IMR-90 (cell line): ENCODE results near the gene STAT4. TPM values are rescaled to one million over a fixed set of nuclear protein-coding genes. Genes with fewer than 3 reads are reported as not detected.

ENCODE experiments used
- ATAC-seq: fragments of 200-7000 bp; cut with Tn5 transposase; 2 replicates; pipeline ENCODE4 v1.9.1; 2020; ENCODE audit warnings: low read depth, mild to moderate bottlenecking, moderate library complexity
- BruUV-seq: library from RNA; stranded (reverse); fragments of 400-500 nt; replicated peaks from 2 replicates; lab custom pipeline; 2021; lab: Mats Ljungman, UMichigan
- CTCF ChIA-PET: fragments of 300-600 bp; formaldehyde crosslinking; extraction: SDS; loops from one replicate; lab custom pipeline; 2021; ENCODE audit warnings: antibody characterized with exemption; lab: Yijun Ruan, JAX
- POLR2A ChIA-PET: fragments of 300-600 bp; sonication (Branson Sonifier 250); formaldehyde crosslinking; loops from one replicate; lab custom pipeline; 2022; ENCODE audit warnings: antibody characterized with exemption; ENCODE audit not compliant: unreplicated experiment; lab: Charles Lee
- DNase-seq: peaks from one replicate; pipeline ENCODE4 v3.0.0; 2013
- H2AFZ ChIP-seq: replicated peaks from 2 replicates; pipeline ENCODE3; 2013; ENCODE audit warnings: low read length, mild to moderate bottlenecking; ENCODE audit not compliant: poor library complexity
- H2AK5ac ChIP-seq: 2 replicates; pipeline ENCODE4 v1.6.1; 2013; ENCODE audit warnings: low read depth, low read length, inconsistent platforms
- H2AK9ac ChIP-seq: replicated peaks from 2 replicates; pipeline ENCODE3; 2013; ENCODE audit warnings: mild to moderate bottlenecking, low read depth, low read length, moderate library complexity; ENCODE audit not compliant: poor library complexity
- H2BK120ac ChIP-seq: 2 replicates; pipeline ENCODE4 v1.6.1; 2013; ENCODE audit warnings: low read depth, low read length, inconsistent platforms
- H2BK15ac ChIP-seq: 3 replicates; pipeline ENCODE4 v1.6.1; 2013; ENCODE audit warnings: low read depth, low read length, inconsistent platforms
- H2BK20ac ChIP-seq: 2 replicates; pipeline ENCODE4 v1.6.1; 2013; ENCODE audit warnings: low read depth, mild to moderate bottlenecking, inconsistent platforms, low read length, moderate library complexity
- H2BK5ac ChIP-seq: 2 replicates; pipeline ENCODE4 v1.6.1; 2013; ENCODE audit warnings: mild to moderate bottlenecking, low read depth, low read length, inconsistent platforms; ENCODE audit not compliant: poor library complexity, severe bottlenecking
- H3K14ac ChIP-seq: replicated peaks from 2 replicates; pipeline ENCODE4 v1.6.1; 2013; ENCODE audit warnings: low read depth, low read length, inconsistent platforms
- H3K18ac ChIP-seq: 2 replicates; pipeline ENCODE4 v1.6.1; 2013; ENCODE audit warnings: low read depth, low read length, control low read depth
- H3K23ac ChIP-seq: 2 replicates; pipeline ENCODE4 v1.6.1; 2013; ENCODE audit warnings: low read depth, low read length, inconsistent platforms
- H3K27ac ChIP-seq: 2 replicates; pipeline ENCODE4 v1.5.1; 2013; ENCODE audit warnings: mild to moderate bottlenecking, control low read depth, low read length; ENCODE audit not compliant: insufficient read depth
- H3K27me3 ChIP-seq: 2 replicates; pipeline ENCODE4 v1.6.1; 2013; ENCODE audit warnings: low read length; ENCODE audit not compliant: control insufficient read depth, insufficient read depth
- H3K36me3 ChIP-seq: 2 replicates; pipeline ENCODE4 v1.6.1; 2013; ENCODE audit warnings: low read length, mixed read lengths; ENCODE audit not compliant: control insufficient read depth, insufficient read depth
- H3K4ac ChIP-seq: 2 replicates; pipeline ENCODE4 v1.6.1; 2013; ENCODE audit warnings: low read depth, low read length, inconsistent platforms
- H3K4me1 ChIP-seq: 2 replicates; pipeline ENCODE4 v1.6.1; 2013; ENCODE audit warnings: low read length, mixed read lengths; ENCODE audit not compliant: control insufficient read depth, insufficient read depth
- H3K4me2 ChIP-seq: 2 replicates; pipeline ENCODE4 v1.6.1; 2013; ENCODE audit warnings: low read depth, mild to moderate bottlenecking, control low read depth, low read length, moderate library complexity
- H3K4me3 ChIP-seq: 2 replicates; pipeline ENCODE4 v1.5.1; 2013; ENCODE audit warnings: low read depth, mild to moderate bottlenecking, control low read depth, low read length, moderate library complexity; ENCODE audit not compliant: insufficient read depth
- H3K56ac ChIP-seq: 2 replicates; pipeline ENCODE4 v1.6.1; 2013; ENCODE audit warnings: low read length, inconsistent platforms; ENCODE audit not compliant: insufficient read depth; ENCODE audit errors: extremely low read depth
- H3K79me1 ChIP-seq, 2 experiments: 2 replicates each; pipeline ENCODE4 v1.6.1; 2013; ENCODE audit warnings: low read length in 2 of 2, inconsistent platforms in 1 of 2, low read depth in 1 of 2
- H3K9ac ChIP-seq: 2 replicates; pipeline ENCODE4 v1.6.1; 2013; ENCODE audit warnings: low read depth, low read length, control low read depth
- H3K9me1 ChIP-seq: 2 replicates; pipeline ENCODE4 v1.6.1; 2013; ENCODE audit warnings: low read length, inconsistent platforms; ENCODE audit not compliant: insufficient read depth
- H3K9me3 ChIP-seq: 2 replicates; pipeline ENCODE4 v1.6.1; 2013; ENCODE audit warnings: low read length; ENCODE audit not compliant: control insufficient read depth, insufficient read depth
- H4K20me1 ChIP-seq: 2 replicates; pipeline ENCODE4 v1.6.1; 2013; ENCODE audit warnings: low read length, inconsistent platforms; ENCODE audit not compliant: insufficient read depth
- H4K5ac ChIP-seq: 2 replicates; pipeline ENCODE4 v1.6.1; 2013; ENCODE audit warnings: mild to moderate bottlenecking, low read depth, low read length, control low read depth
- H4K8ac ChIP-seq, 2 experiments: 2 replicates each; pipeline ENCODE4 v1.6.1; 2013; ENCODE audit warnings: low read depth in 2 of 2, low read length in 2 of 2, control low read depth in 1 of 2, inconsistent platforms in 1 of 2
- H4K91ac ChIP-seq: 2 replicates; pipeline ENCODE4 v1.6.1; 2013; ENCODE audit warnings: low read depth, low read length, inconsistent platforms; ENCODE audit not compliant: insufficient read depth
- BHLHE40 ChIP-seq: fragments of 150-350 bp; IDR thresholded peaks from 2 replicates; pipeline ENCODE4 v1.6.1; 2016; ENCODE audit warnings: mild to moderate bottlenecking, low read depth, low read length
- CEBPB ChIP-seq: IDR thresholded peaks from 2 replicates; pipeline ENCODE4 v1.6.1; 2012; ENCODE audit warnings: low read depth, low read length, improper control_type of control experiment
- CHD1 ChIP-seq: IDR thresholded peaks from 2 replicates; pipeline ENCODE4 v1.6.1; 2012; ENCODE audit warnings: low read depth, low read length, improper control_type of control experiment
- ELK1 ChIP-seq: fragments of 150-350 bp; IDR thresholded peaks from 2 replicates; pipeline ENCODE4 v1.6.1; 2016; ENCODE audit warnings: low read depth, mild to moderate bottlenecking, low read length, moderate library complexity, borderline replicate concordance
- MAFK ChIP-seq: IDR thresholded peaks from 2 replicates; pipeline ENCODE4 v1.6.1; 2012; ENCODE audit warnings: low read depth, low read length, improper control_type of control experiment
- MAZ ChIP-seq: IDR thresholded peaks from 2 replicates; pipeline ENCODE4 v1.6.1; 2012; ENCODE audit warnings: low read depth, mild to moderate bottlenecking, low read length, improper control_type of control experiment, moderate library complexity, borderline replicate concordance
- MXI1 ChIP-seq: IDR thresholded peaks from 2 replicates; pipeline ENCODE4 v1.6.1; 2012; ENCODE audit warnings: low read depth, mild to moderate bottlenecking, low read length, moderate library complexity, borderline replicate concordance
- NFE2L2 ChIP-seq: fragments of 150-350 bp; IDR thresholded peaks from 2 replicates; pipeline ENCODE4 v1.6.1; 2016; ENCODE audit warnings: low read depth, mild to moderate bottlenecking, low read length
- POLR2A ChIP-seq: IDR thresholded peaks from 2 replicates; pipeline ENCODE4 v1.6.1; 2012; ENCODE audit warnings: mild to moderate bottlenecking, low read depth, low read length
- RAD21 ChIP-seq: IDR thresholded peaks from 2 replicates; pipeline ENCODE4 v1.6.1; 2012; ENCODE audit warnings: low read length, improper control_type of control experiment
- RCOR1 ChIP-seq: IDR thresholded peaks from 2 replicates; pipeline ENCODE4 v1.6.1; 2012; ENCODE audit warnings: mild to moderate bottlenecking, low read length, improper control_type of control experiment; ENCODE audit not compliant: insufficient replicate concordance
- RFX5 ChIP-seq: IDR thresholded peaks from 2 replicates; pipeline ENCODE4 v1.8.0; 2012; ENCODE audit warnings: low read depth, mild to moderate bottlenecking, low read length, moderate library complexity
- SMC3 ChIP-seq: fragments of 150-350 bp; IDR thresholded peaks from 2 replicates; pipeline ENCODE4 v1.6.1; 2016; ENCODE audit warnings: low read depth, mild to moderate bottlenecking, antibody characterized with exemption, low read length, moderate library complexity
- USF2 ChIP-seq: fragments of 150-350 bp; IDR thresholded peaks from 2 replicates; pipeline ENCODE4 v1.6.1; 2017; ENCODE audit warnings: mild to moderate bottlenecking, antibody characterized with exemption, low read length, low read depth
- WGBS, 2 experiments: methylation state at CpG; one replicate each; pipeline versions ENCODE4 v1.1.5 to v1.1.7; 2013; ENCODE audit warnings: missing lambda C conversion rate in 2 of 2; ENCODE audit not compliant: insufficient read length in 1 of 2; ENCODE audit errors: extremely low coverage in 2 of 2; 5-methylcytosine and 5-hydroxymethylcytosine counted together
- dilution Hi-C: fragments of 300-500 bp; cut with HindIII; formaldehyde crosslinking; loops from one replicate; pipeline ENCODE4 v1.14.3; 2018; ENCODE audit warnings: low sequenced_read_pairs; ENCODE audit not compliant: unreplicated experiment
- in situ Hi-C: fragments of 300-500 bp; cut with MboI; formaldehyde crosslinking; loops from 3 replicates; pipeline ENCODE4 v1.14.3; 2019; ENCODE audit warnings: low sequenced_read_pairs, inconsistent platforms, mixed read lengths
- intact Hi-C: fragments of 100-400 bp; cut with micrococcal nuclease; formaldehyde crosslinking; loops from 2 replicates; pipeline ENCODE4 v1.10.0; 2022
- polyA plus RNA-seq, 3 experiments: library from polyadenylated mRNA; depleted of rRNA; stranded (reverse); fragments of >200 nt; gene quantifications; 2 replicates each; pipeline ENCODE4 v1.2.3, GENCODE V29; 2012; ENCODE audit warnings: low replicate concordance in 1 of 3
- total RNA-seq: library from RNA; depleted of rRNA; stranded (reverse); fragments of >200 nt; gene quantifications from 2 replicates; pipeline ENCODE4 v1.2.3, GENCODE V29; 2012
- TF ChIP-seq, protein P1 (sequence below): conservative IDR thresholded peaks from 2 replicates; pipeline ENCODE4 v1.5.1; 2012; ENCODE audit warnings: mild to moderate bottlenecking, low read depth, low read length, improper control_type of control experiment

STAT4 gene
- total and polyA plus RNA-seq, 2 of the 4 experiments (the other 2 are of a cell fraction), result 0.36 to 0.48 TPM

GRCh38 chr2:191105082-191105481 is 45.7 kb downstream of the STAT4 start:
- Histone ChIP-seq H3K4ac (no peak overlapping the region), H2BK5ac (no peak overlapping the region), H3K4me2 (no peak overlapping the region), H2BK15ac (no peak overlapping the region), H3K27ac (no peak overlapping the region), H2AK9ac (no peak overlapping the region), H4K8ac (no peak overlapping the region), H2AK5ac (no peak overlapping the region), H3K56ac (no peak overlapping the region), H3K23ac (no peak overlapping the region), H4K20me1 (no peaks in the 10 kb centered on the region), H3K79me1 (no peaks in the 10 kb centered on the region), H4K5ac (no peak overlapping the region), H3K9me3 (no peaks in the 10 kb centered on the region), H3K18ac (no peak overlapping the region), H3K27me3 (no peaks in the 10 kb centered on the region), H3K4me1 (no peaks in the 10 kb centered on the region), H3K9ac (no peak overlapping the region), H2BK20ac (no peak overlapping the region), H3K9me1 (no peaks in the 10 kb centered on the region), H2AFZ (no peak overlapping the region), H4K91ac (no peak overlapping the region), H3K4me3 (no peak overlapping the region), H3K14ac (no peak overlapping the region), H3K36me3 (no peaks in the 10 kb centered on the region), H2BK120ac (no peak overlapping the region)
- no TSS peak for BruUV-seq
- ATAC-seq (peak; percentile 44), DNase-seq (peak; percentile 33)
- dilution Hi-C loops (no loop called here), in situ Hi-C loops (no loop called here), intact Hi-C loops (no loop called here)
- TF ChIP-seq POLR2A (no peak), CHD1 (no peak), NFE2L2 (no peak), MAZ (no peak), MXI1 (no peak), MAFK (no peak), CEBPB (no peak), RCOR1 (no peak), RAD21 (no peak), USF2 (no peak), SMC3 (no peak), ELK1 (no peak), RFX5 (no peak), BHLHE40 (no peak)
- TF ChIP-seq, protein P1, sequence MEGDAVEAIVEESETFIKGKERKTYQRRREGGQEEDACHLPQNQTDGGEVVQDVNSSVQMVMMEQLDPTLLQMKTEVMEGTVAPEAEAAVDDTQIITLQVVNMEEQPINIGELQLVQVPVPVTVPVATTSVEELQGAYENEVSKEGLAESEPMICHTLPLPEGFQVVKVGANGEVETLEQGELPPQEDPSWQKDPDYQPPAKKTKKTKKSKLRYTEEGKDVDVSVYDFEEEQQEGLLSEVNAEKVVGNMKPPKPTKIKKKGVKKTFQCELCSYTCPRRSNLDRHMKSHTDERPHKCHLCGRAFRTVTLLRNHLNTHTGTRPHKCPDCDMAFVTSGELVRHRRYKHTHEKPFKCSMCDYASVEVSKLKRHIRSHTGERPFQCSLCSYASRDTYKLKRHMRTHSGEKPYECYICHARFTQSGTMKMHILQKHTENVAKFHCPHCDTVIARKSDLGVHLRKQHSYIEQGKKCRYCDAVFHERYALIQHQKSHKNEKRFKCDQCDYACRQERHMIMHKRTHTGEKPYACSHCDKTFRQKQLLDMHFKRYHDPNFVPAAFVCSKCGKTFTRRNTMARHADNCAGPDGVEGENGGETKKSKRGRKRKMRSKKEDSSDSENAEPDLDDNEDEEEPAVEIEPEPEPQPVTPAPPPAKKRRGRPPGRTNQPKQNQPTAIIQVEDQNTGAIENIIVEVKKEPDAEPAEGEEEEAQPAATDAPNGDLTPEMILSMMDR, result no peak
- ChIA-PET CTCF (no interaction called here), POLR2A (no interaction called here)
- WGBS, 2 experiments, result 33% methylated on average over 2 of the region's 3 CpGs; no CpG with 5 or more reads in 1 of the 2 experiments
